Stimulated activated CD4-positive, alpha-beta T cell treated with anti-CD3 and anti-CD28 coated beads, Interleukin-1b, Interleukin-23, amount 100 ng/mL, for 1 hour (primary cell): Measurements from ENCODE around the gene ICAM3.

ENCODE experiments used
- DNase-seq, 2 donors: peaks; one replicate each; pipeline ENCODE4 v3.0.0-alpha.2; 2020; ENCODE audit warnings: low read depth in 2 of 2

The ICAM3 gene

GRCh38 chr19:10320602-10321416 lies 18.6 kb downstream of the ICAM3 start:
- no peak for DNase-seq

GRCh38 chr19:10318807-10319682 lies 20.4 kb downstream of the ICAM3 start:
- DNase-seq, result no peak

- no peak for DNase-seq
Observed at GRCh38 chr19:10317857-10318462, 21.5 kb downstream of the ICAM3 start.

- no peak for DNase-seq
Observed at GRCh38 chr19:10317045-10317856, 22.2 kb downstream of the ICAM3 start.

GRCh38 chr19:10316229-10317044 lies 23.0 kb downstream of the ICAM3 start:
- DNase-seq, result no peak

DNA sequence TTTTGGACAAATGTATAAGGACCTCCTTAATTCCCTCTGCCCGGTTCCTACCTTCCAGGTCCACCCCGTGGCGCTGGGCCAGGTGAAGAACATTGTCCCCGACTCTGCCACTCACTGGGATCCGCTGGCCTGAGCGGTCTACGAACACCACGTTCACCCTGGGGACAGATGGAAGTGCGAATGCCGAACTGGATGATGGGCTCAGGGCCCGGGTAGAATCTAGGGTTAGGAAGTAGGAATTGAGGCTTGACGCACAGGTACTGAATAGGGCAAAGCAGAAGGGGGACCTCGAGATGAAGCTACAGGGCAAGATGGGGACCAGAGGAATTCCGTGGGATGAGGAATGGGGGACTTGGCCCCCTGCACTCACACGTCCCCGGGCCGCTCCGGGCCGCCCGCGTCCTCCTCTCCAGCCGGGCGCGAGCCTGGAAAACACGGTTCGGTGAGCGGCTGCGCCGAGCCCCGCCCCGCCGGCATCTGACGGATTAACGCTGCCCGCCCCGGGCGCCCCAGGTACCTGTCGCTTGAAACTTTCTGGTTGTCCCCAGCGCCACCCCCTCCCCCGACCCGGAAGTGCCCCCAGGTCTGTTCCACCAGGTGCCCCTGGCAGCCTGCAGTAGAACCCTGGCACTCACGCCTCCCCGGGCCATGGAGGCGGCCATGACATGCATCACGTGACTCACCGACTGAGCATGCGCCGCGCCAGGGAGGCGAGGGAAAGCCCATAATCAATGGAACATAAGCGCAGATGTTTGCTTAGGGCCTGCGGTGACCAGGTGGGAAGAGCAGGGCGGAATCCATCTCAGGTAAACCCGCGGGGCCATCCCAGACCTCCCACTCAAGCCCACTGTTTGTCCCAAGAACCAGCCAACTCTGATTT lies 23.8 kb downstream of the ICAM3 start, which contains the start of gene FDX2:
TSS of gene FDX2 (minus strand) at position 681 of the 880 bp plus-strand sequence. CDS start at position 662, 19 bp downstream.
- DNase-seq, result peak; percentile 82 to 90

DNA sequence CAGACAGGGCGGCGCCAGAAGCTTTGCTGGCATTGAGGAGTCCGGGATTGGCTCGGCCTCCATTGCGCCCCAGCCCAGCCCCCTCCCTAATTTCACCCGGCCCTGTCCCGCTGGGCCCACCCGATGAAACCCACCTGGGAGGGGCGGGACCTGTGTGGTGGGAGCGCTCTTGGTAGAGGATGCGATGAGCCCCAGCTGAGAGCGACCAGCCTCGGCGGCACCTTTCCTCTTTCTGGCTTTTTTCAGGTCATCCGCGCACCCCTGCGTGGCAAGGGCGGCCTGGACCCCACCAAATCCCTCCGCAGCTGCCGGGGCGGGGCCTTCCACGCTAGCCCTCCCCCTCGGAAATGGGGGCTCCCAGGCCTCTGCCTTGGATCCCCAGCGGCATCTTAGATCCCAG lies 30.0 kb downstream of the ICAM3 start, which contains the start of gene ZGLP1:
TSS of gene ZGLP1 (minus strand) at position 393 of the 400 bp plus-strand sequence.
- DNase-seq, result no peak

DNA sequence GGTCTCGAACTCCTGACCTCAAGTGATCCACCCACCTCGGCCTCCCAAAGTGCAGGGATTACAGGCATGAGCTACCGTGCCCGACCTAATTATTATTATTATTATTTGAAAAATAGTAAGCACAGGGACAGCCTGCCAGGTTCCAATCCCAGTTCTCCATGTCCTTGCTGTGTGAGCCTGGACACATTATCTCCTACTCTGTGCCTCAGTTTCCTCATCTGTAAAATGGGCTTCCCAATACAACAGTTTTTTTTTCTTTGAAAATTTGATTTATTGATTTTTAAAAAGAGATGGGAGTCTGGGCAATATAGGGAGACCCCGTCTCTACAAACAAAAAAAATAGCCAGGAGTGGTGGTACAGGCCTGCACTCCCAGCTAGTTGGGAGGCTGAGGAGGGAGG lies 33.1 kb downstream of the ICAM3 start:
- DNase-seq, result no peak

DNA sequence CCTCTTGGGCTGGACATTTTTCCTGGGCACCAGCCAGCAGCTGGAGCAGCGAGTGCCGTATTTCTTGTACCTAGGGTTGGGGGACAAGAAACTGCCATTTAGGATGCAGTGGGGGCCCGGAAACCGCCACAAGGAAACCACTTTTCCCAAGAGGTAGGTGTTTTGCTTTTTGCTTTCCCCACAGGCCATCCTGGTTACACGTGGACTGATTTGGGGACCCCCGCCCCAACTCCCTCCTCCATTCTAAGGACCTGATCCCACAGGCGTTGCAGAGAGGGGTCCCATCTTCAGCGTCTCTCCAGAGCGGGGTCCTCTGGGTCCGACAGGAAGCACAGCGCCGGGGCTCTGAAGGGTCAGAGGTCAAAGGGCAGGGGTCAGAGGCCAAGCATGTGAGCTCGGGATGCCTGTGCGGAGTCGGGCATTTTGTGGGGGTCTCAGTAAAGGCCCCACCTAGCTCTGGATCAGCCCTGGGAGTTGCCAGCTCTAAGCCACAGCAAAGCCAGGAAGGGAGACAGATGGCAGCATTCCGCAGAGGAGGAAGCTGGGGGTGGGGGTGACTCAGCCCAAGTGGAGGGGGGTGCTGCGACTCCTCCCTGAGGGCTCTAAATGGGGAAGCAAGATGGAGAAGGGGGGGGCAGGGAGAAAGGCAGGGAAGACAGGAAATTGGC lies 34.2 kb downstream of the ICAM3 start:
- no peak for DNase-seq

GRCh38 chr19:10299545-10300458 lies 39.6 kb downstream of the ICAM3 start:
- no peak for DNase-seq

DNA sequence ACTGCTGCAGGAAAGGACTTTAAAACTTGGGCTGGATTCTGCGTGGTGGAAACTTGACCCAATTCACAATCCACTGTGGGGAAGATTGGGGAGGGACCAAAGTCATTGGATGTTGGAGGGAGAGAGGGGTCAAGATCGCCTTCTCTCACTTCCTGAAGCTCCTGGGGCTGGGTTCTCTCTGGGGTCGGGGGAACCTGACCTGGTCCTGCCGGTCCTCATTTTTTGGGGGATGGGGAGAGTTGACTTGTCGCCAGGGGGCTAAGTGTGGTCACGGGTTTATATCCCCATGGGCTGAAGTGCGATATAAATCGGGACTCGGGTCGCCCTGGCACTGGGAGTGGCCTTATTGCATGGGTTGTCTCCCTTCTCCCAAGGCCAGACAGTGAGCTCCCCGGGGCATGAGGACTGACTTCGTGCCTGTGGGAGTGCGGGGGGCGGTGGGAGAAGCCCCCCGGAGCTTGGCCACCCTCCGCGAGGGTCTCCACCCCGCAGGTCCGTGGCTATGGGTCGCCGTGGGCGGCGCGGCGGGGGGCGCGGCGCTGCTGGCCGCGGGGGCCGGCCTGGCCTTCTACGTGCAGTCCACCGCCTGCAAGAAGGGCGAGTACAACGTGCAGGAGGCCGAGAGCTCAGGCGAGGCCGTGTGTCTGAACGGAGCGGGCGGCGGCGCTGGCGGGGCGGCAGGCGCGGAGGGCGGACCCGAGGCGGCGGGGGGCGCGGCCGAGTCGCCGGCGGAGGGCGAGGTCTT lies 43.4 kb downstream of the ICAM3 start:
- no peak for DNase-seq

DNA sequence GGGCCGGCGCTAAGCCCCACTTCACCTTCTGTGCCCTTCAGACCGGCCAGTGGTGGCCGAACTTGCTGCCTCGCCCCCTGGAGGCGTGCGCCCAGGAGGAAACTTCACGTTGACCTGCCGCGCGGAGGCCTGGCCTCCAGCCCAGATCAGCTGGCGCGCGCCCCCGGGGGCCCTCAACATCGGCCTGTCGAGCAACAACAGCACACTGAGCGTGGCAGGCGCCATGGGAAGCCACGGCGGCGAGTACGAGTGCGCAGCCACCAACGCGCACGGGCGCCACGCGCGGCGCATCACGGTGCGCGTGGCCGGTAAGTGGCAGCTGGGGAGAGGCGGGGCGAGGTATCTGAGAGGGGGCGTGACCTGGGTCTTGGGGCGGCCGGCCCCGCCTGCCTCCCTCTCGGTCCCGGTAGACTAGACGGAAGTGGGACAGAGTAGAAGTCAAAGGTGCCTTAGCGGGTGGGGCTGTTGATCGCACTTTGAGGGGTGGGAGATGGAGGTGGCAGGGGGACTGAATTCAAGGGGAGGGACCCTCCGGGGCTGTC lies 44.0 kb downstream of the ICAM3 start:
- peak in 1 of 2 donors; percentile 52 for DNase-seq

GRCh38 chr19:10294368-10294697 lies 45.1 kb downstream of the ICAM3 start:
- no peak for DNase-seq

DNA sequence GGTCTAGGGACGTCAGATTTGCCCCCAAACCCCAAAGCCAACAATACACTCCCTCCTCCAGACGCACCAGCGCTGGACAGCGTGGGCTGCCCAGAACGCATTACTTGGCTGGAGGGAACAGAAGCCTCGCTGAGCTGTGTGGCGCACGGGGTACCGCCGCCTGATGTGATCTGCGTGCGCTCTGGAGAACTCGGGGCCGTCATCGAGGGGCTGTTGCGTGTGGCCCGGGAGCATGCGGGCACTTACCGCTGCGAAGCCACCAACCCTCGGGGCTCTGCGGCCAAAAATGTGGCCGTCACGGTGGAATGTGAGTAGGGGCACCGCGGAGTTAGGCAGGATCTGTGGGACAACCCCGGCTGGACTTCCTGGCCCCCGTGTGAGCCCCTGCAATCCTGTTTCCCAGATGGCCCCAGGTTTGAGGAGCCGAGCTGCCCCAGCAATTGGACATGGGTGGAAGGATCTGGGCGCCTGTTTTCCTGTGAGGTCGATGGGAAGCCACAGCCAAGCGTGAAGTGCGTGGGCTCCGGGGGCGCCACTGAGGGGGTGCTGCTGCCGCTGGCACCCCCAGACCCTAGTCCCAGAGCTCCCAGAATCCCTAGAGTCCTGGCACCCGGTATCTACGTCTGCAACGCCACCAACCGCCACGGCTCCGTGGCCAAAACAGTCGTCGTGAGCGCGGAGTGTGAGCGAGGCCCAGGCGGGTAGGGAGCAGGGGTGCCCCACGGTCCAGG lies 45.6 kb downstream of the ICAM3 start:
- DNase-seq, result no peak

DNA sequence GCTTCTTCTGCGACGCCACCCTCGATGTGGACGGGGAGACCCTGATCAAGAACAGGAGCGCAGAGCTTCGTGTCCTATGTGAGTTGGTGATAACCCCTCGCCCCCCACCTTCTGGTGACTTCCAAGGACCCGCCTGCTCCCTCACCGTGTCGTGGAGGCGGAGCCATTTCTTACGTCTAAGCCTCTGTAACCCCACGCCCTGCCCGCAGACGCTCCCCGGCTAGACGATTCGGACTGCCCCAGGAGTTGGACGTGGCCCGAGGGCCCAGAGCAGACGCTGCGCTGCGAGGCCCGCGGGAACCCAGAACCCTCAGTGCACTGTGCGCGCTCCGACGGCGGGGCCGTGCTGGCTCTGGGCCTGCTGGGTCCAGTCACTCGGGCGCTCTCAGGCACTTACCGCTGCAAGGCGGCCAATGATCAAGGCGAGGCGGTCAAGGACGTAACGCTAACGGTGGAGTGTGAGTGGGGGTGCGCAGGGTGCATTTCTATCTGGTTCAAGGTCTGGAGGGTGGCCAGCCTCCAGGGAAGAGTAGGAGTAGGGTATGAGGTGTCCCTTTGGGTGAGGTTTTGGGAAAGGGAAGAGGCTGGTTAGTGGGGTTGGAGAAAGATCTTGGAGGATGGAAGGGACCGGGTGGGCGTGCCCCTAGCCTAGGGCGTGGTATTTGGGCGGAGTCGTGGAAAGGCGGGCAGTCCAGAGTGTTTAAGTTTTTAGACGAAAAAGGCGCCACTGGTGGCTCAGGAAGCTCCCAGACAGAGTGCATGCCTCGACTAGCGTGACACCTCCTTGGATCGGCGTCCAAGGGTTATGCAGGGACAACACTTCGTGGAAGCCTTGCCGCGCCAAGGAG lies 46.4 kb downstream of the ICAM3 start:
- DNase-seq, result no peak
